Peyer's patch (tissue), 4 donors: ENCODE data around the gene CSNK2A1. TPM values are rescaled to one million over a fixed set of nuclear protein-coding genes. Genes with fewer than 3 reads are reported as not detected.

Source experiments
- DNase-seq, 3 donors: peaks; one replicate each; pipeline ENCODE4 v3.0.0-alpha.2; 2017 to 2019
- H3K27ac ChIP-seq, 4 donors: fragments of 200-600 bp; sonication (generic); one replicate each; pipeline ENCODE4 v1.5.1; 2016 to 2019
- H3K27me3 ChIP-seq, 2 donors: fragments of 200-600 bp; sonication (generic); one replicate each; pipeline ENCODE4 v1.5.1; 2019
- H3K36me3 ChIP-seq, 3 donors: fragments of 200-600 bp; sonication (generic); one replicate each; pipeline ENCODE4 v1.5.1; 2016 to 2019
- H3K4me1 ChIP-seq, 4 donors: fragments of 200-600 bp; sonication (generic); one replicate each; pipeline ENCODE4 v1.5.1; 2016 to 2019
- H3K4me3 ChIP-seq, 4 donors: fragments of 200-600 bp; sonication (generic); 1 replicate in 3 of 4; 2 replicates in 1 of 4; pipeline ENCODE4 v1.5.1; 2016 to 2019; ENCODE audit warnings: mild to moderate bottlenecking in 1 of 4
- H3K9me3 ChIP-seq, 4 donors: fragments of 200-600 bp; sonication (generic); one replicate each; pipeline ENCODE4 v1.5.1; 2016 to 2019; ENCODE audit warnings: mild to moderate bottlenecking in 1 of 4
- CTCF ChIP-seq, 6 experiments: fragments of 450-650 bp in 4 of 6; fragments of 200-600 bp in 2 of 6; sonication (generic) in 1 of 6; IDR thresholded peaks; one replicate each; pipeline ENCODE4 v1.5.1; 2017 to 2019; ENCODE audit warnings: antibody characterized with exemption in 6 of 6, mild to moderate bottlenecking in 3 of 6, moderate library complexity in 1 of 6
- POLR2A ChIP-seq, 2 donors: fragments of 450-650 bp; IDR thresholded peaks; one replicate each; pipeline ENCODE4 v1.5.1; 2017; ENCODE audit warnings: antibody characterized with exemption in 2 of 2, mild to moderate bottlenecking in 2 of 2, moderate library complexity in 2 of 2
- total RNA-seq, 4 donors: library from RNA; depleted of rRNA; stranded (reverse); fragments of >200 nt; gene quantifications; one replicate each; pipeline ENCODE4 v1.1.0, GENCODE V29; 2016

The CSNK2A1 gene
- total RNA-seq, 4 donors from 2014 or later, result 60.2 to 105 (median 97.3) TPM

- Histone ChIP-seq H3K4me1 (no peaks in the 10 kb centered on the region), H3K9me3 (no peaks in the 10 kb centered on the region), H3K27ac (no peak overlapping the region), H3K36me3 (peaks cover 0 to 72% (median 0%) of the 10 kb centered on the region in 3 donors), H3K27me3 (no peaks in the 10 kb centered on the region), H3K4me3 (no peak overlapping the region)
- TF ChIP-seq CTCF (IDR thresholded peaks at IDR 0.05) (no peak), POLR2A (IDR thresholded peaks at IDR 0.05) (no peak)
- no peak for DNase-seq
Observed at GRCh38 chr20:444862-445426, 98.6 kb downstream of the CSNK2A1 start.

GRCh38 chr20:444117-444516, 99.5 kb downstream of the CSNK2A1 start:
- no peak for DNase-seq
- Histone ChIP-seq H3K27me3 (no peaks in the 10 kb centered on the region), H3K27ac (no peak overlapping the region), H3K4me1 (peaks cover 0 to 3% (median 2%) of the 10 kb centered on the region in 4 donors), H3K9me3 (no peaks in the 10 kb centered on the region), H3K36me3 (peaks cover 0 to 80% (median 0%) of the 10 kb centered on the region in 3 donors), H3K4me3 (no peak overlapping the region)
- TF ChIP-seq POLR2A (IDR thresholded peaks at IDR 0.05) (no peak), CTCF (IDR thresholded peaks at IDR 0.05) (no peak)

- no peak for TF ChIP-seq CTCF (IDR thresholded peaks at IDR 0.05)
- no peak for TF ChIP-seq POLR2A (IDR thresholded peaks at IDR 0.05)
- peaks cover 0 to 88% (median 0%) of the 10 kb centered on the region in 3 donors for H3K36me3 ChIP-seq
- peaks cover 0 to 12% (median 5%) of the 10 kb centered on the region in 4 donors for H3K4me1 ChIP-seq
- H3K27ac ChIP-seq, result no peak overlapping the region
- no peak overlapping the region for H3K4me3 ChIP-seq
- no peaks in the 10 kb centered on the region for H3K9me3 ChIP-seq
- H3K27me3 ChIP-seq, result no peaks in the 10 kb centered on the region
- DNase-seq, result no peak
Observed at GRCh38 chr20:443223-443775, 100.3 kb downstream of the CSNK2A1 start.

- Histone ChIP-seq H3K27ac (no peak overlapping the region), H3K36me3 (peaks cover 0 to 95% (median 0%) of the 10 kb centered on the region in 3 donors), H3K27me3 (no peaks in the 10 kb centered on the region), H3K9me3 (no peaks in the 10 kb centered on the region), H3K4me1 (peaks cover 0 to 21% (median 11%) of the 10 kb centered on the region in 4 donors), H3K4me3 (no peak overlapping the region)
- TF ChIP-seq CTCF (IDR thresholded peaks at IDR 0.05) (no peak), POLR2A (IDR thresholded peaks at IDR 0.05) (no peak)
- no peak for DNase-seq
Observed at GRCh38 chr20:440636-441035, 103.0 kb downstream of the CSNK2A1 start.

GRCh38 chr20:440148-440547, 103.4 kb downstream of the CSNK2A1 start:
- Histone ChIP-seq H3K27ac (no peak overlapping the region), H3K36me3 (peaks cover 0 to 95% (median 0%) of the 10 kb centered on the region in 3 donors), H3K27me3 (no peaks in the 10 kb centered on the region), H3K9me3 (no peaks in the 10 kb centered on the region), H3K4me3 (no peak overlapping the region), H3K4me1 (peaks cover 0 to 21% (median 11%) of the 10 kb centered on the region in 4 donors)
- TF ChIP-seq POLR2A (IDR thresholded peaks at IDR 0.05) (no peak), CTCF (IDR thresholded peaks at IDR 0.05) (no peak)
- no peak for DNase-seq
